Glutamatergic neuron (in vitro differentiated cells): ENCODE measurements around the gene SYF2. TPM values are rescaled to one million over a fixed set of nuclear protein-coding genes. Genes with fewer than 3 reads are reported as not detected.

ENCODE experiments used
- DNase-seq: peaks from one replicate; pipeline ENCODE4 v3.0.0; 2022
- H3K27ac Mint-ChIP-seq: one replicate; pipeline ENCODE4 v1.8.0; 2020; ENCODE audit warnings: mild to moderate bottlenecking, mixed read lengths, inconsistent platforms; ENCODE audit not compliant: unreplicated experiment
- H3K27me3 Mint-ChIP-seq: one replicate; pipeline ENCODE4 v1.8.0; 2020; ENCODE audit warnings: mild to moderate bottlenecking, moderate library complexity, mixed read lengths, inconsistent platforms; ENCODE audit not compliant: unreplicated experiment
- H3K36me3 Mint-ChIP-seq: one replicate; pipeline ENCODE4 v1.8.0; 2020; ENCODE audit warnings: mild to moderate bottlenecking, mixed read lengths, inconsistent platforms; ENCODE audit not compliant: unreplicated experiment
- H3K4me1 Mint-ChIP-seq: one replicate; pipeline ENCODE4 v1.8.0; 2020; ENCODE audit warnings: mild to moderate bottlenecking, low read depth, mixed read lengths, inconsistent platforms; ENCODE audit not compliant: unreplicated experiment
- H3K4me3 Mint-ChIP-seq: one replicate; pipeline ENCODE4 v1.8.0; 2020; ENCODE audit warnings: mild to moderate bottlenecking, mixed read lengths, inconsistent platforms; ENCODE audit not compliant: unreplicated experiment
- H3K9me3 Mint-ChIP-seq: one replicate; pipeline ENCODE4 v1.8.0; 2020; ENCODE audit warnings: mild to moderate bottlenecking, moderate library complexity, mixed read lengths, inconsistent platforms; ENCODE audit not compliant: unreplicated experiment
- total RNA-seq: library from RNA; stranded (reverse); fragmentation: NEBNext Ultra II Directional; extraction: Animal tissue kit (Norgen Biotek cat#: 25700); gene quantifications from one replicate; pipeline ENCODE4 v1.2.1, GENCODE V29; 2021; ENCODE audit not compliant: unreplicated experiment
- TF ChIP-seq, protein P1 (sequence below): fragments of 200-600 bp; sonication (generic); IDR thresholded peaks from one replicate; pipeline ENCODE4 v1.5.0; 2021; ENCODE audit not compliant: partially characterized antibody, unreplicated experiment

Gene SYF2
- total RNA-seq, 1 donor from 2014 or later: 32.6 TPM

DNA sequence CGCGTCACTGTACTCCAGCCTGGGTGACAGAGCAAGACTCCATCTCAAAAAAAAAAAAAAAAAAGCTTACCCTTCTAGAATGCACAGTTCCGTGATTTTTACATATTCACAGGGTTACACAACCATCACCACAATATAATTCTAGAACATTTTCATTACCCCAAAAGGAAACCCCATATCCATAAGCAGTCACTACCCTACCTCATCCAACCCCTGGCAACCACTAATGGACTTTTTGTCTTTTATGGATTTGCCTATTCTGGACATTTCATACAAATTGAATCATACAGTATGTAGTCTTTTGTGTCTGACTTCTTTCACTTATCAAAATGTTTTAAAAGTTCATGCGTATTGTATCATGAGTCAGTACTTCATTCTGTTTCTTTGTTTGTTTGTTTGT is 22.8 kb downstream of the SYF2 start:
- Mint-ChIP-seq H3K27me3 (peaks cover 2% of the 10 kb centered on the region), H3K9me3 (no peaks in the 10 kb centered on the region), H3K4me3 (no peak overlapping the region), H3K36me3 (no peaks in the 10 kb centered on the region), H3K4me1 (peaks cover 7% of the 10 kb centered on the region), H3K27ac (no peak overlapping the region)
- TF ChIP-seq, protein P1, sequence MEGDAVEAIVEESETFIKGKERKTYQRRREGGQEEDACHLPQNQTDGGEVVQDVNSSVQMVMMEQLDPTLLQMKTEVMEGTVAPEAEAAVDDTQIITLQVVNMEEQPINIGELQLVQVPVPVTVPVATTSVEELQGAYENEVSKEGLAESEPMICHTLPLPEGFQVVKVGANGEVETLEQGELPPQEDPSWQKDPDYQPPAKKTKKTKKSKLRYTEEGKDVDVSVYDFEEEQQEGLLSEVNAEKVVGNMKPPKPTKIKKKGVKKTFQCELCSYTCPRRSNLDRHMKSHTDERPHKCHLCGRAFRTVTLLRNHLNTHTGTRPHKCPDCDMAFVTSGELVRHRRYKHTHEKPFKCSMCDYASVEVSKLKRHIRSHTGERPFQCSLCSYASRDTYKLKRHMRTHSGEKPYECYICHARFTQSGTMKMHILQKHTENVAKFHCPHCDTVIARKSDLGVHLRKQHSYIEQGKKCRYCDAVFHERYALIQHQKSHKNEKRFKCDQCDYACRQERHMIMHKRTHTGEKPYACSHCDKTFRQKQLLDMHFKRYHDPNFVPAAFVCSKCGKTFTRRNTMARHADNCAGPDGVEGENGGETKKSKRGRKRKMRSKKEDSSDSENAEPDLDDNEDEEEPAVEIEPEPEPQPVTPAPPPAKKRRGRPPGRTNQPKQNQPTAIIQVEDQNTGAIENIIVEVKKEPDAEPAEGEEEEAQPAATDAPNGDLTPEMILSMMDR: no peak
- no peak for DNase-seq

DNA sequence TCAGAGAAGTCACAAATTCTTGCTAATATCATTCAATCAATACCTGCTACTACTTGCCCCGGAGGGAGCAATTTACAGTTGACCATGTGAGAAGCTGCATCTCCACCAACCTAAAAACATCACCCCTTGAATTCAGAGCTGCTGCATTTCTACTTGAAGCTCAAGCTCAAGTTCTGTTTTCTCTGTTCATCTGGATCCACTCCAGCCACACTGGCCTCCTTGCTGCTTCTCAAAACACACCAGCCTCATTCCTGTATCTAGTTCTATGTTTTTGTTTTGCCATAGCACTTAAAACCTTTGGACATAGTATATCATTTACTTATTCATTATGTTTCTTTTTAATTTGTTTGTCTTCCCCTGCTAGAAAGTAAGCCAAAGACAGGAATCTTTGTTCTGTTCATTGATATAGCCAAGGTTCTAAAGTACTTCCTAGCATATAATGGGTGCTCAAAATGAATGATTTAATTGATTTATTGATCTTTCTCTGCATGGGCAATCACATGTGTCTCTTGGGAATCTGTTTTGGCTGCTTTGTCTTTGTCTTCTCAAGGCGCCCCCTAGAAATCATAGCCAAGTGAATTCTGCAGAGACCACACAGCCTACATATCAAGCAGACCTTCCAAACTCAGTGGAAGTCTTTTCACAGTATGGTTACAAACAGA is 23.6 kb downstream of the SYF2 start:
- Mint-ChIP-seq H3K9me3 (no peaks in the 10 kb centered on the region), H3K27ac (no peak overlapping the region), H3K27me3 (peaks cover 2% of the 10 kb centered on the region), H3K36me3 (no peaks in the 10 kb centered on the region), H3K4me3 (peak overlapping the region; percentile 64), H3K4me1 (peaks cover 7% of the 10 kb centered on the region)
- TF ChIP-seq, protein P1: no peak
- no peak for DNase-seq

DNA sequence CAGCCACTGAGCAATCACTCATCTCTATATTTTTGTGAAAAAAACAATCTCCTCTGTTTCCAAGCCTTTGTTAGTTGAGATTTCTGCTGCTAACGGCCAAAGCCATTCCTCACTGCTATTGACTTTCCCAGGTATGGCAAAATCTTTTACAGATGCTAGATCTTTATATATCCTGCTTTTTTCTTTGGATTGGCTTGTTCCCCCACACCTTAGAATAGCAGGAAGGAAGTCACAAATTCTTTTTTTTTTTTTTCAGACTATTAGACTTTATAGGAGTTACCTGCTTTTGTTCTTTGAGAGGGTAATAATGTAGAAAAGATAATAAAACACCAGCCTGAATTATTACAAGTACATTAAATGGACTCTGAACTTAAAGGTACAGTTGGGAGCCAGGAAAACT is 24.2 kb downstream of the SYF2 start:
- Mint-ChIP-seq H3K36me3 (no peaks in the 10 kb centered on the region), H3K9me3 (no peaks in the 10 kb centered on the region), H3K27ac (no peak overlapping the region), H3K4me1 (peaks cover 7% of the 10 kb centered on the region), H3K27me3 (peaks cover 2% of the 10 kb centered on the region), H3K4me3 (no peak overlapping the region)
- TF ChIP-seq, protein P1: no peak
- no peak for DNase-seq

DNA sequence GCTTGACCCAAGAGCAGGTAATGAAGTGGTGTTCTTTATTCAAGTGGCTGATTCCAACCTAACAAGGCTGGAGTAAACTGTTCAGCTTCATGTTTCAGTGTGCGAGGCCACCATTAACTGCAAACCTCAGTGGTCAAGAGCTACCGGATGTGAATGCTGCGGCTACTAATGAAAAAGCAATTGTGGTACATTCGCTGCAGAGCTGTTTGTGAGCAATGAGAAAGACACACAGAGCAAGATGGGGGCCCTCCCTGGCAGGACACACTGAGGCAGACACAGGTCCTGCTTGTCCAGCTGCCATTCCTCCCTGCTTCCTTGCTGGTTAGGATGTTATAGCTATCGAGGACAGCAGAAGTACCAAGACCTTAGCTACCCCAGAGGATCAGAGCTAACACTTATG is 26.1 kb downstream of the SYF2 start:
- no peak for DNase-seq
- Mint-ChIP-seq H3K27me3 (peaks cover 2% of the 10 kb centered on the region), H3K36me3 (no peaks in the 10 kb centered on the region), H3K4me1 (peaks cover 7% of the 10 kb centered on the region), H3K4me3 (no peak overlapping the region), H3K27ac (no peak overlapping the region), H3K9me3 (no peaks in the 10 kb centered on the region)
- TF ChIP-seq, protein P1: no peak

DNA sequence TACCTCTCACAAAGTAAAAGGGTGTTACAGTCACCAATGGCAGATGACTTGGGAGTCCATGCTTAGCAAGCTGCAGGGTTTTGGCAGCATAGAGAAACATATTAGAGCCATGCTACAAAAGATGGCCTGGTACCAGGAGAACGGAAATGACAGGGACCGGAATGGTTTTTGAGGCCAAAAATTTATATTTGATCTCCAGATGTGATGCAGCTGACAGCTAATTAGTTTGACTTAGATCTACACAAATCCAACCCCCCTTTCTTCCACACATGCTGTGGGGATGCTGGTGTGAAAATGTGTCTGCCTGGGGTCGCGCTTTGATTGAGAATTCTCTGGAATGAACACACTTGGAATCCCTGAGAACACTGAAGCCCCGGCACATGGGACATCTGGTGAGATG is 26.5 kb downstream of the SYF2 start:
- DNase-seq: no peak
- Mint-ChIP-seq H3K4me3 (no peak overlapping the region), H3K9me3 (no peaks in the 10 kb centered on the region), H3K36me3 (no peaks in the 10 kb centered on the region), H3K27ac (no peak overlapping the region), H3K4me1 (peaks cover 7% of the 10 kb centered on the region), H3K27me3 (peaks cover 4% of the 10 kb centered on the region)
- TF ChIP-seq, protein P1: no peak
